HL-60 (cell line): ENCODE data around the gene KANSL3.

Source experiments
- POLR2AphosphoS5 ChIP-seq: IDR thresholded peaks from 2 replicates; pipeline ENCODE4 v1.6.1; 2012; ENCODE audit warnings: low read depth
- SPI1 ChIP-seq: IDR thresholded peaks from 2 replicates; pipeline ENCODE4 v1.6.1; 2012; ENCODE audit warnings: low read depth, mild to moderate bottlenecking, borderline replicate concordance
- TF ChIP-seq, protein P1 (sequence below): IDR thresholded peaks from one replicate; pipeline ENCODE4 v1.5.1; 2011; ENCODE audit warnings: low read length, control low read depth, inconsistent platforms; ENCODE audit not compliant: insufficient read depth
- TF ChIP-seq, protein P2 (sequence below): IDR thresholded peaks from 2 replicates; pipeline ENCODE4 v1.6.1; 2012; ENCODE audit warnings: low read depth; ENCODE audit not compliant: insufficient replicate concordance

DNA sequence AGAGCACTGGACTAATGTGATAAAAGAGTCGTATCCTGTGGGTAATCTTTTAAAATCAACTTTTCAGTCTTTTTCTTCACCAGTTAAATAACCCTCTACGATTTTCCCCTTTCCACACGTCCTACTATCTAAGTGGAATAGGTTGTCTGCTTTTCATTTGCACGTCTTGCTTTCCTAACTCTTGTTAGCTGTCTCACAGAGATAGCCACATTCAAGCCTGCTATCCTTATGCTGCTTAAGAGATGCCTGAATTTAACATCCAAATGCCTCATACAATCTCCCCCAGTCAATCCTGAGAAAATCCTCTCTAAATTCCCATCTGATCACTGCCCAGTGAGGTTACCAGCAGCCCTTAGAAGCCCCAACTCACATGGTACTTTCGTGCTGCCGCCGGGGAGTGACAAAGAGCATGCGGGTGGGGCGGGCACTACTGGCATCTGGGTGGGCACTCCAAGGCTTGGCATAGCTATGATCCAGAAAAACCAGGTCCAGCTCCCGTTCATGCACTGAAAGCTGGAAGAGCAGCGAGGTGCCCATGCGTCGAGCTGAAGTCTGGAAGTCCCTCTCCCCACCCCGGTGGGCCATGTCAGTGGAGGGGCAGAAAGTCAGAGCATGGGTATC is 1.5 kb downstream of the KANSL3 start:
- TF ChIP-seq, protein P1, sequence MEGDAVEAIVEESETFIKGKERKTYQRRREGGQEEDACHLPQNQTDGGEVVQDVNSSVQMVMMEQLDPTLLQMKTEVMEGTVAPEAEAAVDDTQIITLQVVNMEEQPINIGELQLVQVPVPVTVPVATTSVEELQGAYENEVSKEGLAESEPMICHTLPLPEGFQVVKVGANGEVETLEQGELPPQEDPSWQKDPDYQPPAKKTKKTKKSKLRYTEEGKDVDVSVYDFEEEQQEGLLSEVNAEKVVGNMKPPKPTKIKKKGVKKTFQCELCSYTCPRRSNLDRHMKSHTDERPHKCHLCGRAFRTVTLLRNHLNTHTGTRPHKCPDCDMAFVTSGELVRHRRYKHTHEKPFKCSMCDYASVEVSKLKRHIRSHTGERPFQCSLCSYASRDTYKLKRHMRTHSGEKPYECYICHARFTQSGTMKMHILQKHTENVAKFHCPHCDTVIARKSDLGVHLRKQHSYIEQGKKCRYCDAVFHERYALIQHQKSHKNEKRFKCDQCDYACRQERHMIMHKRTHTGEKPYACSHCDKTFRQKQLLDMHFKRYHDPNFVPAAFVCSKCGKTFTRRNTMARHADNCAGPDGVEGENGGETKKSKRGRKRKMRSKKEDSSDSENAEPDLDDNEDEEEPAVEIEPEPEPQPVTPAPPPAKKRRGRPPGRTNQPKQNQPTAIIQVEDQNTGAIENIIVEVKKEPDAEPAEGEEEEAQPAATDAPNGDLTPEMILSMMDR: no peak
- TF ChIP-seq POLR2AphosphoS5 (no peak), SPI1 (no peak)
- TF ChIP-seq, protein P2, sequence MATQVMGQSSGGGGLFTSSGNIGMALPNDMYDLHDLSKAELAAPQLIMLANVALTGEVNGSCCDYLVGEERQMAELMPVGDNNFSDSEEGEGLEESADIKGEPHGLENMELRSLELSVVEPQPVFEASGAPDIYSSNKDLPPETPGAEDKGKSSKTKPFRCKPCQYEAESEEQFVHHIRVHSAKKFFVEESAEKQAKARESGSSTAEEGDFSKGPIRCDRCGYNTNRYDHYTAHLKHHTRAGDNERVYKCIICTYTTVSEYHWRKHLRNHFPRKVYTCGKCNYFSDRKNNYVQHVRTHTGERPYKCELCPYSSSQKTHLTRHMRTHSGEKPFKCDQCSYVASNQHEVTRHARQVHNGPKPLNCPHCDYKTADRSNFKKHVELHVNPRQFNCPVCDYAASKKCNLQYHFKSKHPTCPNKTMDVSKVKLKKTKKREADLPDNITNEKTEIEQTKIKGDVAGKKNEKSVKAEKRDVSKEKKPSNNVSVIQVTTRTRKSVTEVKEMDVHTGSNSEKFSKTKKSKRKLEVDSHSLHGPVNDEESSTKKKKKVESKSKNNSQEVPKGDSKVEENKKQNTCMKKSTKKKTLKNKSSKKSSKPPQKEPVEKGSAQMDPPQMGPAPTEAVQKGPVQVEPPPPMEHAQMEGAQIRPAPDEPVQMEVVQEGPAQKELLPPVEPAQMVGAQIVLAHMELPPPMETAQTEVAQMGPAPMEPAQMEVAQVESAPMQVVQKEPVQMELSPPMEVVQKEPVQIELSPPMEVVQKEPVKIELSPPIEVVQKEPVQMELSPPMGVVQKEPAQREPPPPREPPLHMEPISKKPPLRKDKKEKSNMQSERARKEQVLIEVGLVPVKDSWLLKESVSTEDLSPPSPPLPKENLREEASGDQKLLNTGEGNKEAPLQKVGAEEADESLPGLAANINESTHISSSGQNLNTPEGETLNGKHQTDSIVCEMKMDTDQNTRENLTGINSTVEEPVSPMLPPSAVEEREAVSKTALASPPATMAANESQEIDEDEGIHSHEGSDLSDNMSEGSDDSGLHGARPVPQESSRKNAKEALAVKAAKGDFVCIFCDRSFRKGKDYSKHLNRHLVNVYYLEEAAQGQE: no peak
